GM18499 (cell line): ENCODE data around the gene FIS1.
"Not testable (repeated sequence)": the region's sequence is repeated elsewhere in the genome, so short reads cannot be mapped to it uniquely, and the experiment has no call there.

Experiments
- ATAC-seq: cut with Tn5 transposase; IDR thresholded peaks from one replicate; pipeline ENCODE4 v1.9.1; 2021; ENCODE audit warnings: moderate number of reproducible peaks; ENCODE audit not compliant: insufficient read depth, unreplicated experiment

The FIS1 gene

GRCh38 chr7:101210143-101210542 is 34.7 kb downstream of the FIS1 start:
- ATAC-seq = no peak

GRCh38 chr7:101208794-101209193 is 36.1 kb downstream of the FIS1 start:
- no peak for ATAC-seq

- no peak for ATAC-seq
Measured at GRCh38 chr7:101207459-101207858, 37.4 kb downstream of the FIS1 start.

- no peak for ATAC-seq
Measured at GRCh38 chr7:101206665-101207042, 38.2 kb downstream of the FIS1 start.

- ATAC-seq = no peak
Measured at GRCh38 chr7:101205901-101206664, 38.8 kb downstream of the FIS1 start.

- not testable (repeated sequence) for ATAC-seq
Measured at GRCh38 chr7:101203740-101204738, 40.8 kb downstream of the FIS1 start.

GRCh38 chr7:101202603-101202918 is 42.3 kb downstream of the FIS1 start:
- no peak for ATAC-seq

GRCh38 chr7:101201695-101202602 is 42.9 kb downstream of the FIS1 start:
- no peak for ATAC-seq

- ATAC-seq = no peak
Measured at GRCh38 chr7:101200862-101201599, 43.9 kb downstream of the FIS1 start, which contains the start of gene MOGAT3. MOGAT3 (minus strand) TSS chr7:101201036; CDS start chr7:101200854, 182 bp downstream.

GRCh38 chr7:101200504-101200861 is 44.4 kb downstream of the FIS1 start:
- no peak for ATAC-seq

GRCh38 chr7:101199522-101199921 is 45.4 kb downstream of the FIS1 start:
- ATAC-seq = not testable (repeated sequence)

- no peak for ATAC-seq
Measured at GRCh38 chr7:101198476-101198875, 46.4 kb downstream of the FIS1 start.

- no peak for ATAC-seq
Measured at GRCh38 chr7:101197991-101198390, 46.9 kb downstream of the FIS1 start.

- no peak for ATAC-seq
Measured at GRCh38 chr7:101195884-101196283, 49.0 kb downstream of the FIS1 start.
